HepG2 (cell line): ENCODE results near the gene RARS2. TPM values are rescaled to one million over a fixed set of nuclear protein-coding genes. Genes with fewer than 3 reads are reported as not detected.

Experiments
- BCL6 ChIP-seq: IDR thresholded peaks from 2 replicates; pipeline ENCODE4 v1.6.1; 2016; ENCODE audit warnings: missing genetic modification reagents, missing compliant biosample characterization
- ETS1 ChIP-seq: sonication (generic); formaldehyde crosslinking; IDR thresholded peaks from 2 replicates; pipeline ENCODE4 v1.4.0; 2020; ENCODE audit warnings: missing genetic modification reagents
- GTF3A ChIP-seq: sonication (generic); formaldehyde crosslinking; conservative IDR thresholded peaks from 2 replicates; pipeline ENCODE4 v1.4.0; 2020; ENCODE audit warnings: mild to moderate bottlenecking, missing genetic modification reagents
- HBP1 ChIP-seq: IDR thresholded peaks from 2 replicates; pipeline ENCODE4 v1.6.1; 2016; ENCODE audit warnings: low read depth, control low read depth
- KDM4B ChIP-seq: sonication (generic); formaldehyde crosslinking; IDR thresholded peaks from 2 replicates; pipeline ENCODE4 v1.4.0; 2020; ENCODE audit warnings: missing genetic modification reagents
- MNT ChIP-seq: fragments of 450-650 bp; IDR thresholded peaks from 2 replicates; pipeline ENCODE4 v1.6.1; 2016
- MTF1 ChIP-seq: sonication (generic); formaldehyde crosslinking; IDR thresholded peaks from 2 replicates; pipeline ENCODE4 v1.5.0; 2020; ENCODE audit warnings: missing genetic modification reagents
- NR3C1 ChIP-seq: sonication (generic); formaldehyde crosslinking; IDR thresholded peaks from 2 replicates; pipeline ENCODE4 v1.4.0; 2020; ENCODE audit warnings: missing genetic modification reagents
- PHF8 ChIP-seq: sonication (generic); formaldehyde crosslinking; IDR thresholded peaks from 2 replicates; pipeline ENCODE4 v1.5.0; 2020; ENCODE audit warnings: missing genetic modification reagents
- RBM22 ChIP-seq: fragments of 200-400 bp; formaldehyde crosslinking; optimal IDR thresholded peaks from 2 replicates; pipeline ENCODE3; 2017; ENCODE audit warnings: mild to moderate bottlenecking, low read length, moderate library complexity
- RXRB ChIP-seq: IDR thresholded peaks from 2 replicates; pipeline ENCODE4 v1.6.1; 2016; ENCODE audit warnings: borderline replicate concordance, missing genetic modification reagents, missing compliant biosample characterization
- SMAD3 ChIP-seq: sonication (generic); formaldehyde crosslinking; IDR thresholded peaks from 2 replicates; pipeline ENCODE4 v1.4.0; 2020; ENCODE audit warnings: missing genetic modification reagents
- ZBTB43 ChIP-seq: sonication (generic); formaldehyde crosslinking; conservative IDR thresholded peaks from 2 replicates; pipeline ENCODE4 v1.4.0; 2020; ENCODE audit warnings: missing genetic modification reagents
- ZGPAT ChIP-seq: IDR thresholded peaks from 2 replicates; pipeline ENCODE4 v1.6.1; 2016; ENCODE audit warnings: mild to moderate bottlenecking
- ZNF18 ChIP-seq: sonication (generic); formaldehyde crosslinking; IDR thresholded peaks from 2 replicates; pipeline ENCODE4 v1.8.0; 2022; ENCODE audit warnings: mild to moderate bottlenecking, missing genetic modification reagents; ENCODE audit not compliant: insufficient replicate concordance
- ZNF354B ChIP-seq: sonication (generic); formaldehyde crosslinking; IDR thresholded peaks from 2 replicates; pipeline ENCODE4 v1.8.0; 2022; ENCODE audit warnings: mild to moderate bottlenecking, missing genetic modification reagents
- ZNF629 ChIP-seq: sonication (generic); formaldehyde crosslinking; conservative IDR thresholded peaks from 2 replicates; pipeline ENCODE4 v1.5.0; 2020; ENCODE audit warnings: missing genetic modification reagents
- ZNF709 ChIP-seq: sonication (generic); formaldehyde crosslinking; IDR thresholded peaks from 2 replicates; pipeline ENCODE4 v1.5.0; 2020; ENCODE audit warnings: mild to moderate bottlenecking, missing genetic modification reagents
- ZNF784 ChIP-seq: sonication (generic); formaldehyde crosslinking; IDR thresholded peaks from 2 replicates; pipeline ENCODE4 v1.5.1; 2020; ENCODE audit warnings: missing genetic modification reagents, mild to moderate bottlenecking, borderline replicate concordance
- ZNF788 ChIP-seq: sonication (generic); formaldehyde crosslinking; IDR thresholded peaks from 2 replicates; pipeline ENCODE4 v1.5.0; 2020; ENCODE audit warnings: mild to moderate bottlenecking, missing genetic modification reagents, borderline replicate concordance
- polyA plus RNA-seq, 8 experiments: library from polyadenylated mRNA; depleted of rRNA in 3 of 8; stranded (reverse) in 7 of 8; unstranded in 1 of 8; fragments of >200 nt; fragmentation: Illumina TruSeq in 4 of 8; extraction: Trizol in 4 of 8; gene quantifications; 2 replicates each; pipeline versions ENCODE4 v1.2.1 to v1.2.3, GENCODE V29; 2011 to 2016; ENCODE audit warnings: low read depth in 4 of 8, missing spikeins in 1 of 8, mixed read lengths in 1 of 8; ENCODE audit not compliant: insufficient read depth in 1 of 8
- total RNA-seq, 5 experiments: library from RNA; depleted of rRNA; stranded (reverse); fragments of >200 nt; fragmentation: Illumina TruSeq; extraction: Trizol; gene quantifications; 2 replicates each; pipeline ENCODE4 v1.2.3, GENCODE V29; 2016; ENCODE audit warnings: low read depth in 1 of 5

RARS2 gene
- total and polyA plus RNA-seq, 2 of the 13 experiments (the other 11 are each of a cell fraction or from before 2014, with no cell fraction given), result 23.4 to 80.1 TPM

- peak; percentile 55; the same call in 1 of the 2 replicates for TF ChIP-seq ZNF784 (CRISPR knock-in tag)
- peak; percentile 42 for TF ChIP-seq ZNF18
- peak; percentile 32; the same call in 1 of the 2 replicates for TF ChIP-seq ZNF629 (CRISPR knock-in tag)
- no peak for TF ChIP-seq ZNF354B (CRISPR knock-in tag)
- TF ChIP-seq HBP1, result 0 out of 2 replicates have a peak, but pooled peaks have one; percentile 80
- peak; percentile 44; the same call in 1 of the 2 replicates for TF ChIP-seq MNT
- TF ChIP-seq ETS1 (CRISPR knock-in tag), result no peak
- TF ChIP-seq MTF1 (CRISPR knock-in tag), result no peak
- no peak for TF ChIP-seq RBM22
- peak; percentile 65; the same call in 1 of the 2 replicates for TF ChIP-seq SMAD3 (CRISPR knock-in tag)
- TF ChIP-seq KDM4B, result no peak
- peak; percentile 77; the same call in 1 of the 2 replicates for TF ChIP-seq ZGPAT
- peak; percentile 50; the same call in 1 of the 2 replicates for TF ChIP-seq ZNF788 (CRISPR knock-in tag)
- TF ChIP-seq NR3C1, result no peak
- TF ChIP-seq ZNF709 (CRISPR knock-in tag), result peak; percentile 44; the same call in 1 of the 2 replicates
- 0 out of 2 replicates have a peak, but pooled peaks have one; percentile 56 for TF ChIP-seq ZBTB43 (CRISPR knock-in tag)
- TF ChIP-seq PHF8 (CRISPR knock-in tag), result peak; percentile 76; the same call in 1 of the 2 replicates
- TF ChIP-seq GTF3A, result no peak
- peak; percentile 67; the same call in 1 of the 2 replicates for TF ChIP-seq RXRB
- peak; percentile 65 for TF ChIP-seq BCL6 (CRISPR knock-in tag)
Measured at GRCh38 chr6:87589693-87590416, at the start of gene RARS2, which contains the start of gene ORC3 (continued).
